SK-N-MC (cell line): Measurements from ENCODE around the gene NHS.

ENCODE experiments used
- DNase-seq: peaks from one replicate; pipeline ENCODE4 v3.0.0-alpha.2; 2011; ENCODE audit warnings: low read depth, low spot score
- H3K27ac ChIP-seq: fragments of 200-600 bp; sonication (generic); 2 replicates; pipeline ENCODE4 v1.5.1; 2016; ENCODE audit warnings: mixed run types
- H3K36me3 ChIP-seq: fragments of 200-600 bp; sonication (generic); 2 replicates; pipeline ENCODE4 v1.6.1; 2017; ENCODE audit warnings: antibody characterized with exemption, low read length, mixed read lengths; ENCODE audit not compliant: insufficient read depth
- H3K4me3 ChIP-seq: fragments of 200-600 bp; sonication (generic); 2 replicates; pipeline ENCODE4 v1.5.1; 2016
- H3K9ac ChIP-seq: fragments of 200-600 bp; sonication (generic); 2 replicates; pipeline ENCODE4 v1.8.0; 2017; ENCODE audit warnings: mixed run types, mixed read lengths; ENCODE audit not compliant: insufficient read length
- H3K9me3 ChIP-seq: fragments of 200-600 bp; sonication (generic); 2 replicates; pipeline ENCODE4 v1.6.1; 2017; ENCODE audit warnings: low read depth, mild to moderate bottlenecking, antibody characterized with exemption, low read length, moderate library complexity, mixed read lengths
- EZH2 ChIP-seq: fragments of 200-600 bp; sonication (generic); IDR thresholded peaks from one replicate; pipeline ENCODE4 v1.6.1; 2017; ENCODE audit warnings: antibody characterized with exemption
- FOXP2 ChIP-seq: optimal IDR thresholded peaks from 2 replicates; pipeline ENCODE3; 2011; ENCODE audit warnings: mild to moderate bottlenecking, moderate library complexity; ENCODE audit not compliant: insufficient read depth; ENCODE audit errors: extremely low read length, control extremely low read depth
- POLR2AphosphoS5 ChIP-seq: IDR thresholded peaks from 2 replicates; pipeline ENCODE4 v1.6.1; 2012; ENCODE audit warnings: mild to moderate bottlenecking, low read depth, low read length, borderline replicate concordance

NHS gene

DNA sequence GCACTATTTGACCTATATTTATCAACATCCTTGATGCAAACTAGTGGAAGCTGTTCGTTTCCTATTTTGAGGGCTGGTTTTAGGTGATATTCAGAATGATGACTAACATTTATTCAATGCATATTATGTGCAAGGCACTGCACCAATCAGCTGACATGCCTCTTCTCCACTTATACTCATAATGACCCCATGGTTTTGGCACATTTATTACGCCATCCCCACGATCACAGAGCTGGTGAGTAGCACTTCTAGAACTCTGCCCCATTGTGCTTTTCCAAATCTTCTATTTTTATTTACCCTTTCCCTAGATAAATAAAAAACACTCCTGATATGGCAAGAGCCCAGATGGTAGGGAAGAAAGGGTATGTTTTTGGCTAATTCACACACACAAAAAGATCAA, 375.4 kb downstream of the NHS start:
- no peak overlapping the region for H3K27ac ChIP-seq
- no peaks in the 10 kb centered on the region for H3K9me3 ChIP-seq
- H3K9ac ChIP-seq: no peak overlapping the region
- H3K36me3 ChIP-seq: peaks cover 7% of the 10 kb centered on the region
- DNase-seq: no peak
- H3K4me3 ChIP-seq: no peak overlapping the region
- TF ChIP-seq EZH2: no peak
- TF ChIP-seq FOXP2: no peak
- TF ChIP-seq POLR2AphosphoS5: no peak

DNA sequence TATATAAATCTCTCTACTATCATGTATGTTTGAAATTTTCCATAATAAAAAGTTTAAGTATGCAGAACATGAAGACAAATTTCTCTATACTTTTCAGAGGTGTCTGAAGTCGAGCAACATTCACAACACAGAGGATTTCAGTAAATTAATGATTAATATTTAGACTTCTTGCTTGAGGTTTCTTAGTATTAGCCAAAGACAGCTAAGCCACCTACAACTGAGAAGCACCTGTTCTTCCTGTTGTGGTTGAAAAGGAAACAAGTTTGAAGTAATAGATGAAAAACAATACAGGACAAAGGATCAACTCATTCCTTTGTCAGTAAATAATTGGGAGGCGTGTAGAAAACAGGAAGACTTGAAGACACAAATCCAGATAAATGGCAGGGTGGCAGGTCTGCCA, 383.4 kb downstream of the NHS start:
- Histone ChIP-seq H3K4me3 (no peak overlapping the region), H3K27ac (no peak overlapping the region), H3K9me3 (no peaks in the 10 kb centered on the region), H3K36me3 (no peaks in the 10 kb centered on the region), H3K9ac (no peak overlapping the region)
- DNase-seq: no peak
- TF ChIP-seq FOXP2 (no peak), POLR2AphosphoS5 (no peak), EZH2 (no peak)

DNA sequence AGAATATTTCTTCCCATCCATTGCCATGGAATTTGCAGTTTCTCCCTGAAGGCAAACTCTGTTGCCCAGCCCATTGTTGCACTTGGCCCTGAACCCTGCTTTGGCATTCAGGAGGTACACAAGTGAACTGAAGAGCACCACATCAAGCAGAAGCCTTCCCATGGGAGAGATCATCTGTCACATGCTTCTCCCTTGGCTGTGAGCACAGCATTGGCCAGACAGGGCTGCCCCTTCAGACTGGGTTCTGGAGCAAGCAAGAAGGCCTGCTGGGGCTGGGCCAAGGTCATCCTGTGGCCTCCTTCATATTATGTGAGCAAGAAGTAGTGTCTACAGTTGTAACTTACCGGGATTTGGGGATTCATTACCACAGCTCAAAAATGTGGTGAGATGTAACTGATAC, 385.0 kb downstream of the NHS start:
- Histone ChIP-seq H3K9ac (no peak overlapping the region), H3K9me3 (no peaks in the 10 kb centered on the region), H3K4me3 (no peak overlapping the region), H3K36me3 (no peaks in the 10 kb centered on the region), H3K27ac (no peak overlapping the region)
- no peak for DNase-seq
- no peak for TF ChIP-seq EZH2
- TF ChIP-seq FOXP2: no peak
- TF ChIP-seq POLR2AphosphoS5: no peak

DNA sequence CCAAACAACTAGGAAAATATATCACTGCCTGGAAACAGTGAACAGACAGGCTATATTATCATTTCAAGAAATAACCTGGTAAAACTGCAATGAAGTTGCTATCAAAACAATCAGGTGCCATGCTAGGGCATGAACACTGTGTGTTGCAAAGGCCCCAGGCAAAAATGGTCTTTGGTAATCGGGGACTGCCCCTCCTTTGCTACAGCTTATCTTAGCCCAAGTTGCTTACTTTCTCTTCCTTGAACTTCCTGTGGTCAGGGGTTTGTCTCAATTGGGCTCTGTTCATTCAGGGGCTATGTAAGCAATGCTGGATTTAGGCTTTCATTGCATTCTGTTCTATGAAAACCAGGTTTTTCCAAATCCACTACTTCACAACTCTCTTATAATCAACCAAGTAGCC, 392.7 kb downstream of the NHS start:
- TF ChIP-seq POLR2AphosphoS5: no peak
- no peak for TF ChIP-seq FOXP2
- TF ChIP-seq EZH2: no peak
- no peaks in the 10 kb centered on the region for H3K9me3 ChIP-seq
- H3K4me3 ChIP-seq: no peak overlapping the region
- H3K27ac ChIP-seq: no peak overlapping the region
- no peak for DNase-seq
- H3K36me3 ChIP-seq: no peaks in the 10 kb centered on the region
- no peak overlapping the region for H3K9ac ChIP-seq

DNA sequence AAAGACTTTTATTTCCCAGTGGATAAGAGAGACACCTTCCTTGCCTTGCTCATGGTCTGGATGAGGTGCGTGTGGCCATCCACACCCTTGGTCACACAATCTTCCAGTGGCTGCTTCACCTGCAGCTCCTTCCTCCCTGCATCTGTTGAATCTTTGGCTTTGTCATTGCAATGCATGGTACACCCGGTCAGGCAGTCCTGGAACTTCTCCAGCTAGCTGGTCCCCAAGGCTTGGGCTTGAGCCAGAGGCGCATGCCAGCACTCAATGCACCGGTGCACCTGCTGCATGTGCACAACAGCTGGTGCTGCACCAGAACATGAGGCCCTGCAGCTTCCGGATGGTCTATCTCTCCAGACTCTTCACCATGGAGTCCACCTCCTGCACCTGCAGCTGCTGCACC, 394.0 kb downstream of the NHS start:
- no peaks in the 10 kb centered on the region for H3K9me3 ChIP-seq
- no peak for DNase-seq
- H3K36me3 ChIP-seq: no peaks in the 10 kb centered on the region
- H3K4me3 ChIP-seq: no peak overlapping the region
- H3K9ac ChIP-seq: no peak overlapping the region
- TF ChIP-seq FOXP2: no peak
- no peak for TF ChIP-seq EZH2
- TF ChIP-seq POLR2AphosphoS5: no peak
- H3K27ac ChIP-seq: no peak overlapping the region

DNA sequence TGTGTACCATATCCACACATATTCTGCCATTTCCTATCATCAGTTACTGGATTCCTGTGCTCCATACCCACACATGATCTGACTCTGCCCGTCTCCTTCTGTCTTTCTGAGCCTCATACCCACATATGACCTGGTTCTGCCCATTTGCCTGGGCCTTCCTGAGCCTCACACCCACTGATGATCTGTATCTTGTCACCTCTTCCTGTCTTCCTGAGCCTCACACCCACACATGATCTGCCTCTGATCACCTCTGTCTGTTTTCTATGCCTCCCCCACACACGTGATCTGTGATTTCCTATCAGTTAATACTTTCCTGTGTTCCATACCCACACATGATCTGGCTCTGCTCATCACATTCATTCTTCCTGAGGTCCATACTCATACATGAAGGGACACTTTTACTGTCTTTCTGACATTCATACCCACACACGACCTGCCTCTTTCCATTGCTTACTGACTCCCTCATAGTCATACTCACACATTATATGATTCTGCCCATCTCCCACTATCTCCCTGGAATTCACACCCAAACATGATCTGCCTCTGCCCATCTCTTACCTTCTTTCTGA, 394.8 kb downstream of the NHS start:
- TF ChIP-seq POLR2AphosphoS5 (no peak), EZH2 (no peak), FOXP2 (no peak)
- H3K9me3 ChIP-seq: no peaks in the 10 kb centered on the region

DNA sequence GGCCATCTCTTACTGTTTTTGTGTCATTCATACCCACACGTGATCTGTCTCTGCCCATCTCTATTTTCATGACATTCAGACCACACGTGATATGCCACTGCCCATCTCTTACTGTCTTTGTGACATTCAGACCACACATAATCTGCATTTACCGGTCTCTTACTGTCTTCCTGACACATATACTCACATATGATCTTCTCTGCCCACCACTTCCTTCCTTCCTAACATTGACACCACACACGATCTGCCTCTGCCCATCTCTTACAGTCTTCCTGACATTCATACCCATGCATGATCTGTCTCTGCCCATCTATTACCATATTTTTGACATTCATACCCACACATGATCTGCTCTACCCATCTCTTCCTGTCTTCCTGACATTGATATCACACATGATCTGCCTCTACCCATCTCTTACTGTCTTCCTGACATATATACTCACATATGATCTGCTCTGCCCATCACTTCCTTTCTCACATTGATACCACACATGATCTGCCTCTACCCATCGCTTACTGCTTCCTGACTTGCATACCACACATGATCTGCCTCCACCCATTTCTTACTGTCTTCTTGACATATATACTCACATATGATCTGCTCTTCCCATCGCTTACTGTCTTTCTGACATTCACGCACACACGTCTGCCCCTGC, 398.3 kb downstream of the NHS start:
- no peak overlapping the region for H3K4me3 ChIP-seq
- no peak overlapping the region for H3K27ac ChIP-seq
- H3K9ac ChIP-seq: no peak overlapping the region
- H3K36me3 ChIP-seq: no peaks in the 10 kb centered on the region
- TF ChIP-seq POLR2AphosphoS5: no peak
- no peak for TF ChIP-seq EZH2
- no peak for TF ChIP-seq FOXP2
- no peak for DNase-seq
- no peaks in the 10 kb centered on the region for H3K9me3 ChIP-seq

More for the DNA sequence above, 394.8 kb downstream of the NHS start:
- no peak overlapping the region for H3K27ac ChIP-seq
- no peaks in the 10 kb centered on the region for H3K36me3 ChIP-seq
- no peak overlapping the region for H3K4me3 ChIP-seq
- DNase-seq: no peak
- H3K9ac ChIP-seq: no peak overlapping the region

DNA sequence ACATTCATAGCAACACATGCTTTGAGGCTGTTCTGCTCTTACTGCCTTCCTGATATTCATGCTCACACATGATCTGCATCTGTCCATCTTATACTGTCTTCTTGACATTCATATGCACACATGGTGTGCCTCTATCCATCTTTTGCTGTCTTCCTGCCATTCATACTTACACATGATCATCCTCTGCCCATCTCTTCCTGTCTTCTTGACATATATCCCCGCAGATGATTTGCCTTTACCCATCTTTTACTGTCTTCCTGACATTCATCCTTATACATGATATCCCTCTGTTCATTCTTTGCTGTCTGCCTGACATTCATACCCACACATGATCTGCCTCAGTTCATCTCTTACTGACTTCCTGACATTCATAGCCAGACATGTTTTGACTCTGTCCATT, 399.1 kb downstream of the NHS start:
- no peak overlapping the region for H3K9ac ChIP-seq
- no peak for DNase-seq
- TF ChIP-seq POLR2AphosphoS5: no peak
- TF ChIP-seq FOXP2: no peak
- no peak for TF ChIP-seq EZH2
- H3K27ac ChIP-seq: no peak overlapping the region
- H3K9me3 ChIP-seq: no peaks in the 10 kb centered on the region
- H3K4me3 ChIP-seq: no peak overlapping the region
- H3K36me3 ChIP-seq: no peaks in the 10 kb centered on the region

DNA sequence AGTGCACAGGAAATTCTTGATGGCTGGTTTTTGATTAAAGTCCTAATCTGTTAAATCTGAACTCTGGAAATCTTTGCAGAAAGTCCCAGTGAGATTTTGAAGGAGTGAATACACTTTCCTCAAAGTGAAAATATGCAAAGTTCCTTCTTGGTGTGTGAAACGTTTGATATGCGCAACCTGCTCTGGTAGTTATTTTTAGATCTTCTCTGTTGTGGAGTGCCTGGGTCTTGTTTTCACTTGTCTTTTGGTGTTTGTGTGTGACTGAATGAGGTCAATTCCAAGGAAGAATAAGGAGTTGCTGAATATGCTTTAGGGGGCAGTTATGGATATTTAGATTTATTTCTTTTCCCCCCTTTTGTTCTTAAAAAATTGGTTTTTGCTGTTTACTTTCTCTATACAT, 404.0 kb downstream of the NHS start:
- TF ChIP-seq FOXP2 (no peak), POLR2AphosphoS5 (no peak), EZH2 (no peak)
- DNase-seq: no peak
- H3K27ac ChIP-seq: no peak overlapping the region
- no peaks in the 10 kb centered on the region for H3K9me3 ChIP-seq
- no peaks in the 10 kb centered on the region for H3K36me3 ChIP-seq
- H3K4me3 ChIP-seq: no peak overlapping the region
- no peak overlapping the region for H3K9ac ChIP-seq
